OCI-LY3 (cell line): Measurements from ENCODE around the gene HSPB9.

Experiments
- H2AFZ ChIP-seq: fragments of 200-600, 300-600 bp; shearing (Covaris generic); 2 replicates; pipeline ENCODE4 v1.6.0; 2014; ENCODE audit warnings: antibody characterized with exemption, low read depth, low read length
- H3K27ac ChIP-seq: fragments of 200-600, 300-600 bp; sonication (generic); 2 replicates; pipeline ENCODE4 v1.5.1; 2014; ENCODE audit warnings: mild to moderate bottlenecking, low read length, moderate library complexity, mixed read lengths
- H3K27me3 ChIP-seq: fragments of 200-600, 300-600 bp; sonication (generic); 2 replicates; pipeline ENCODE4 v1.6.1; 2014; ENCODE audit warnings: low read depth, low read length, mixed read lengths
- H3K36me3 ChIP-seq: fragments of 200-600, 300-600 bp; sonication (generic); replicated peaks from 2 replicates; pipeline ENCODE3; 2014; ENCODE audit warnings: low read depth, low read length, mixed read lengths
- H3K4me1 ChIP-seq: fragments of 300-600, 200-600 bp; sonication (generic); 2 replicates; pipeline ENCODE4 v1.6.1; 2014; ENCODE audit warnings: low read length, mixed read lengths
- H3K4me2 ChIP-seq: fragments of 200-600, 300-600 bp; sonication (generic); 2 replicates; pipeline ENCODE4 v1.6.1; 2014; ENCODE audit warnings: low read length, mixed read lengths
- H3K4me3 ChIP-seq: fragments of 300-600, 200-600 bp; sonication (generic); 2 replicates; pipeline ENCODE4 v1.5.1; 2014; ENCODE audit warnings: antibody characterized with exemption, mild to moderate bottlenecking, low read length, moderate library complexity
- H3K79me2 ChIP-seq: fragments of 300-600, 200-600 bp; shearing (Covaris generic); 2 replicates; pipeline ENCODE4 v1.6.1; 2014; ENCODE audit warnings: mild to moderate bottlenecking, low read length, mixed read lengths
- H3K9ac ChIP-seq: fragments of 300-600, 200-600 bp; shearing (Covaris generic); 2 replicates; pipeline ENCODE4 v1.6.0; 2014; ENCODE audit warnings: mild to moderate bottlenecking, low read length, moderate library complexity
- H3K9me3 ChIP-seq: fragments of 200-600, 300-600 bp; shearing (Covaris generic); 2 replicates; pipeline ENCODE4 v1.6.1; 2014; ENCODE audit warnings: low read length, mixed read lengths; ENCODE audit not compliant: insufficient read depth
- H4K20me1 ChIP-seq: fragments of 200-600, 300-600 bp; sonication (generic); 2 replicates; pipeline ENCODE4 v1.6.1; 2016; ENCODE audit warnings: low read length, mixed read lengths; ENCODE audit not compliant: insufficient read depth
- EZH2phosphoT487 ChIP-seq: fragments of 200-600 bp; shearing (Covaris generic); IDR thresholded peaks from 2 replicates; pipeline ENCODE4 v1.6.1; 2018; ENCODE audit warnings: antibody characterized with exemption, mixed run types, low read depth
- TF ChIP-seq, protein P1 (sequence below): fragments of 200-600, 300-600 bp; sonication (generic); IDR thresholded peaks from 2 replicates; pipeline ENCODE4 v1.5.1; 2014; ENCODE audit warnings: antibody characterized with exemption, low read length, low read depth

HSPB9 gene

DNA sequence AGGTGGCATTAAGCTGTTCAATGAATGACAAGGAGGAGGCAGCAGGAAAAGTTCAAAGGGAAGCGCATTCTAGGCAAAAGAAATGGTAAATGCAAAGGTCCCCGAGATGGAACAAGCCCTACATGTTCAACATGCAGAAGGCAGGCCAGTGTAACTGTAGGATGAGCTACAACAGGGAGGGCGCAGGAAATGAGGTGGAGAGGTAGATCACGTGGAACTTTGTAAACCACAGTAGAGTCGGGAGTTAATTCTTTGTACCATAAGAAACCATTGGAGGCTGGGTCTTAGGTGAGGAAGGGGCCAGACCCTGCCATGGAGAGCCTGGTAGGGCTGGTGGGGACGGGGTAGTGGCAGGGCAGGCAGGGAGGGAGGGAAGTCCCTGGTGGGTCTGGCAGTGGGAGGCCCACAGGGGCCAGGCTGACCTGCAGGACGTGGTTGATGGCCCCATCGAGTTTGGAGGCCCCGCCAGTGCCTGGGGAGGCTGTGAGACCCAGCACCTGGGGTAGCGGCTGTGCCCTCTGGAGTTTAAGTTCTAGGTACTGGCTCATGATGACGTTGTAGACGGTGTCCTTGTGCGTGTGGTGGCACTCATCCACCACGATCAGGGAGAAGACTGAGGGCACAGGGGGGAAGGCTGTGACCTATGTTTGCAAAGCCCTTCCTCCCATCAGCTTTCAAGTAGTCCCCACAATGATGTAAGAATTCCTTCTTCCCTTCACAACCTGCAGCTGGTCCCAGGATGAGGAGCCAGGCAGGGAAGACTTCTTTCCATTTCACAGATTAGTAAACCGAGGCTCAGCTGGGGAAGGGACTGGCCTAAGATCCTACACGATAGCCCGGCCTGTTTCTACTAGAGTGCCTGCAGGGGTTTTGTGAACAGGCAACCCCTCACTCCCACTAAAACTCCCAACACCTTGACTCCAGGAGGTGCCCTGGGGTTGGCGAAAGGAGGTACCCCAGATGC, 12.0 kb upstream of the HSPB9 start:
- no peaks in the 10 kb centered on the region for H3K27me3 ChIP-seq
- H3K9ac ChIP-seq = no peak overlapping the region
- H3K79me2 ChIP-seq = no peaks in the 10 kb centered on the region
- no peaks in the 10 kb centered on the region for H4K20me1 ChIP-seq
- H2AFZ ChIP-seq = no peak overlapping the region
- H3K9me3 ChIP-seq = no peaks in the 10 kb centered on the region
- no peak for TF ChIP-seq EZH2phosphoT487
- TF ChIP-seq, protein P1, sequence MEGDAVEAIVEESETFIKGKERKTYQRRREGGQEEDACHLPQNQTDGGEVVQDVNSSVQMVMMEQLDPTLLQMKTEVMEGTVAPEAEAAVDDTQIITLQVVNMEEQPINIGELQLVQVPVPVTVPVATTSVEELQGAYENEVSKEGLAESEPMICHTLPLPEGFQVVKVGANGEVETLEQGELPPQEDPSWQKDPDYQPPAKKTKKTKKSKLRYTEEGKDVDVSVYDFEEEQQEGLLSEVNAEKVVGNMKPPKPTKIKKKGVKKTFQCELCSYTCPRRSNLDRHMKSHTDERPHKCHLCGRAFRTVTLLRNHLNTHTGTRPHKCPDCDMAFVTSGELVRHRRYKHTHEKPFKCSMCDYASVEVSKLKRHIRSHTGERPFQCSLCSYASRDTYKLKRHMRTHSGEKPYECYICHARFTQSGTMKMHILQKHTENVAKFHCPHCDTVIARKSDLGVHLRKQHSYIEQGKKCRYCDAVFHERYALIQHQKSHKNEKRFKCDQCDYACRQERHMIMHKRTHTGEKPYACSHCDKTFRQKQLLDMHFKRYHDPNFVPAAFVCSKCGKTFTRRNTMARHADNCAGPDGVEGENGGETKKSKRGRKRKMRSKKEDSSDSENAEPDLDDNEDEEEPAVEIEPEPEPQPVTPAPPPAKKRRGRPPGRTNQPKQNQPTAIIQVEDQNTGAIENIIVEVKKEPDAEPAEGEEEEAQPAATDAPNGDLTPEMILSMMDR = no peak
- no peak overlapping the region for H3K4me3 ChIP-seq
- H3K4me2 ChIP-seq = no peak overlapping the region
- no peak overlapping the region for H3K27ac ChIP-seq
- H3K36me3 ChIP-seq = peaks cover 7% of the 10 kb centered on the region
- peaks cover 35% of the 10 kb centered on the region for H3K4me1 ChIP-seq

DNA sequence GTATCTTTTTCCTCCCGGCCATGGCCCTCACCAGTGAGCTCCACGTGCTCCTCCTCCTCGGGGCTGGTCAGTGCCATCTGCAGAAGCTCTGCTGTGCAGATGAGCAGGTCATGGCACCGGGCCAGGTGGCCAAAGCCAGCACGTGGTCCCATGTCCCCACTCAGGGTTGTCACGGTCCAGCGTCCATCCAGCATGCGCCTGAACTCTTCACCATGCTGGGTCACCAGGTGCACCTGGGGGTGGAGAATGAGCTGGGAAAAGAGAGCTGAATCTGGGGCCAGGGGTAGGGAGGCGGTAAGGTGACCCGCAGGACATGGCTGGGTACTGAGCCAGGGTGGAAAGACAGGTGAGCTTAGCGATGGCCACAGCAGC, 11.4 kb upstream of the HSPB9 start:
- TF ChIP-seq, protein P1 = no peak
- no peak overlapping the region for H3K4me2 ChIP-seq
- peaks cover 8% of the 10 kb centered on the region for H3K36me3 ChIP-seq
- H4K20me1 ChIP-seq = no peaks in the 10 kb centered on the region
- H2AFZ ChIP-seq = no peak overlapping the region
- no peak overlapping the region for H3K27ac ChIP-seq
- H3K4me3 ChIP-seq = no peak overlapping the region
- H3K27me3 ChIP-seq = no peaks in the 10 kb centered on the region
- H3K4me1 ChIP-seq = peaks cover 41% of the 10 kb centered on the region
- H3K79me2 ChIP-seq = no peaks in the 10 kb centered on the region
- H3K9me3 ChIP-seq = no peaks in the 10 kb centered on the region
- no peak overlapping the region for H3K9ac ChIP-seq

DNA sequence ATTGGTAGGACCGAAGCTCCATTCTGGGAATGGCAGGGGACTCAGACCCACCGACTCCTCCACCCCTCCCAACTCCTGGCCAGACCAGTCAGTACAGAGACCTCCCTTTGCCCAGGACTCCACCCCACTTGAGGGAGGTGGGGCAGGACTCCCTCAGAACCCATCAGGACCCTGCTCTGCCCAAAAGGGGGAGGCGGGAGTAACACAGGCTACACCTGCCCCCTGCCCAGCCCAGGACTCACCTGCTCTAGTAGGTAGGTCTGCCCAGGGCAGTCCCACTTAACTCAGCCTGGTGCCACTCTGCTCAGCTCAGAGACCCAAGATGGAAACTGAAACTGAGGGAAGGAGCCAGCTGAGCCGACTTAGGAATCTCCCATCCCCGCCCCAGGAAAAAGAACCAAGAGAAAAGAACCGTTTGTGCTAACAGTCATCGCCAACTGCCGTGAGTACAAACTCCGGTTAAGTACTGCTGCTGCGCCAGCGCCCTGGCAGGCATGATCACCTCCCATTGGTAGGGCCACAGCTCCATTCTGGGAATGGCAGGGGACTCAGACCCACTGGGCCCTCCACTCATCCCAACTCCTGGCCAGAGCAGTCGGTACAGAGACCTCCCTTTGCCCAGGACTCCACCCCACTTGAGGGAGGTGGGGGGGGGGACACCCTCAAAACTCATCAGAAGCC, 10.6 kb upstream of the HSPB9 start:
- peak overlapping the region; percentile 87 for H3K9ac ChIP-seq
- peak overlapping the region; percentile 97 for H3K4me2 ChIP-seq
- H3K9me3 ChIP-seq = no peaks in the 10 kb centered on the region
- peaks cover 48% of the 10 kb centered on the region for H3K4me1 ChIP-seq
- H3K79me2 ChIP-seq = no peaks in the 10 kb centered on the region
- TF ChIP-seq, protein P1 = no peak
- peaks cover 10% of the 10 kb centered on the region for H3K36me3 ChIP-seq
- no peaks in the 10 kb centered on the region for H4K20me1 ChIP-seq
- H3K27me3 ChIP-seq = no peaks in the 10 kb centered on the region
- H3K27ac ChIP-seq = peak overlapping the region; percentile 83
- H3K4me3 ChIP-seq = peak overlapping the region; percentile 80
- no peak overlapping the region for H2AFZ ChIP-seq

DNA sequence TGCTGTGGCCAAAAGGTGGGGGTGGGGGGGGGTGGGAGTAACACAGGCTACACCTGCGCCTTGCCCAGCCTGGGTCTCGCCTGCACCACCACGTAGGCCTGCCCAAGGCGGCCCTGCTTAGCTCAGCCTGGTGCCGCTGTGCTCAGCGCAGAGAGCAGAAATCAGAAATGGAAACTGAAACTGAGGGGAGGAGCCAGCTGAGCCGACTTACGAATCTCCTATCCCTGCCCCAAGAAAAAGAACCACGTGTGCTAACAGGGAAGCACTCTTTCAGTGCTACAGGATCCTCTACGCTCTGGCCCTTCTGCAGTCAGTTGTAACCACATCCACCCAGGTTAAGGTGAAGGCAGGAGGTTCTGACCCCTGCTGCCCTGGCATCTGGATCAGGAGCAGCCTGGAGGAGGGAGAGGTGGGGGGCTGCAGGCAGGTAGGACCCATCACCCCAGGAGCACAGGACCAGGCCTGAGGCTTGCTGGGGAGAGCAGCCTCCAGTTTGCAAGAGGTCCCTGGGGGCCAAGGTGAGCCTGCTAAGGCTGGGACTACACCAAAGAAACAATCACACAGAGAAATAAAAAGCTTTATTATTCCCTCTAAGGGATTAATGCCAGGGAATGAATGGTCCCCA, 9.9 kb upstream of the HSPB9 start, which contains the start of gene DHX58:
DHX58 (minus strand) TSS at position 163 of the 625 bp plus-strand sequence. CDS start 822 bp downstream, outside the sequence.
- H3K9me3 ChIP-seq = no peaks in the 10 kb centered on the region
- peak within 1 kb of the TSS; percentile 80 for H3K4me3 ChIP-seq
- peak within 1 kb of the TSS; percentile 97 for H3K4me2 ChIP-seq
- no peak within 1 kb of the TSS for H2AFZ ChIP-seq
- no peaks in the 10 kb centered on the region for H4K20me1 ChIP-seq
- peak within 1 kb of the TSS; percentile 83 for H3K27ac ChIP-seq
- TF ChIP-seq, protein P1 = no peak
- TF ChIP-seq EZH2phosphoT487 = no peak
- H3K4me1 ChIP-seq = peaks cover 51% of the 10 kb centered on the region
- no peaks in the 10 kb centered on the region for H3K27me3 ChIP-seq
- no peaks in the 10 kb centered on the region for H3K79me2 ChIP-seq
- peaks cover 15% of the 10 kb centered on the region for H3K36me3 ChIP-seq
- H3K9ac ChIP-seq = peak within 1 kb of the TSS; percentile 87
